ENCODE results near the gene BEX4.
"Not testable (repeated sequence)": the region's sequence is repeated elsewhere in the genome, so short reads cannot be mapped to it uniquely, and the experiment has no call there.

Gene BEX4

DNA sequence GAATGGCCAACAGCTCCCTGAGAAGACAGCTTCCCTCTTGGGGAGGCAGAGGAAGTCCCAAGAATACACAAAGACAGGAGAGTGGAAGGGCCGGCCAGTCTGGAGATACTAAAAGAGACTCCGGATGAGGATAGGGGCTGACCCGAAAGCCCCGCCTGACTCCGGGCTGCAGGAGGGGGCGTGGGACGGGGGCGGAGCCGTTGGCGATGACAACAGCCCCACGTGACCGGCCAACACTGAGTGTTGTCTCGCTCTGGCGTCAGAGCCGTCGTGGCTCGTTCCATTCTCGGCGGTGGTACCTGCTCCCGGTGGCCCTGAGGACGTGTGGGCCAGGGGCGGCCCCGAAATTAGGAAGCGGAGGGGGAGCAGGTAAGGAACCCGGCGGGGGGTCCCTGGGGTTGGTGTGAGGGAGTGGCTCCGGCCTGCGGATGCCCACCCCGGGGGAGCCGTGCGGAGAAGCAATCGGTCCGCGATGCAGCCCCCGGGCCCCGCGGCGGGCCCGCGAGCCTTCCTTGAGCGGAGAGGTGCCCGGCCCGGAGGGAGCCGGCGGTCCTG, at the start of gene BEX4:
BEX4 (plus strand) TSS at position 239 of the 555 bp plus-strand sequence. CDS start 1,046 bp downstream, outside the sequence.
- peak within 1 kb of the TSS; percentile 51 for H3K4me3 ChIP-seq (ENCODE audit: control insufficient read depth, low read depth, low read length)
- TF ChIP-seq, protein P1, sequence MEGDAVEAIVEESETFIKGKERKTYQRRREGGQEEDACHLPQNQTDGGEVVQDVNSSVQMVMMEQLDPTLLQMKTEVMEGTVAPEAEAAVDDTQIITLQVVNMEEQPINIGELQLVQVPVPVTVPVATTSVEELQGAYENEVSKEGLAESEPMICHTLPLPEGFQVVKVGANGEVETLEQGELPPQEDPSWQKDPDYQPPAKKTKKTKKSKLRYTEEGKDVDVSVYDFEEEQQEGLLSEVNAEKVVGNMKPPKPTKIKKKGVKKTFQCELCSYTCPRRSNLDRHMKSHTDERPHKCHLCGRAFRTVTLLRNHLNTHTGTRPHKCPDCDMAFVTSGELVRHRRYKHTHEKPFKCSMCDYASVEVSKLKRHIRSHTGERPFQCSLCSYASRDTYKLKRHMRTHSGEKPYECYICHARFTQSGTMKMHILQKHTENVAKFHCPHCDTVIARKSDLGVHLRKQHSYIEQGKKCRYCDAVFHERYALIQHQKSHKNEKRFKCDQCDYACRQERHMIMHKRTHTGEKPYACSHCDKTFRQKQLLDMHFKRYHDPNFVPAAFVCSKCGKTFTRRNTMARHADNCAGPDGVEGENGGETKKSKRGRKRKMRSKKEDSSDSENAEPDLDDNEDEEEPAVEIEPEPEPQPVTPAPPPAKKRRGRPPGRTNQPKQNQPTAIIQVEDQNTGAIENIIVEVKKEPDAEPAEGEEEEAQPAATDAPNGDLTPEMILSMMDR (IDR thresholded peaks at IDR 0.05; ENCODE audit: control insufficient read depth, insufficient read depth, low read depth, low read length, missing control alignments), result no peak
- DNase-seq (ENCODE audit: low read depth), result no peak

DNA sequence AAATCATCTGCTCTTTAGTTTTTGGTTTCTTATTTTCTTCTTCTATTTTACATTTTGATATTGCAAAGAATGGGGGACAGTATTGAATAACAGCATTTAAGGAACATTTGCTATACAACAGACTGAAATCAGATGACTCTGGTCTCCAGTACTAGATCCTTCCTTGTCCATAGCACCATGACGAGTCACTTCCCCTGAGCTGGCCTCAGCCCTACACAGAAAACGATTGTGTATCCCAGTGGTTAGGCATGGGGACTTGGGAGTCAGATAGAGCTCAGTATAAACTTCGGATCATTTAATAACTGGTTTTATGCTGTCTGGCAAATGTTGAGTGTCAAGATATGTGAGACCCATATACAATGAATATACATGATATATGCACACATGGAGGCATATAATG, 44.7 kb upstream of the BEX4 start:
- TF ChIP-seq, protein P1 (IDR thresholded peaks at IDR 0.05; ENCODE audit: control insufficient read depth, insufficient read depth, low read depth, low read length, missing control alignments), result no peak

GRCh38 chrX:103171353-103171752, 43.6 kb upstream of the BEX4 start:
- TF ChIP-seq, protein P1 (IDR thresholded peaks at IDR 0.05; ENCODE audit: control insufficient read depth, insufficient read depth, low read depth, low read length, missing control alignments), result no peak
- DNase-seq (ENCODE audit: low read depth), result no peak
- no peak overlapping the region for H3K4me3 ChIP-seq (ENCODE audit: control insufficient read depth, low read depth, low read length)

More for the DNA sequence above, 44.7 kb upstream of the BEX4 start:
- no peak overlapping the region for H3K4me3 ChIP-seq (ENCODE audit: control insufficient read depth, low read depth, low read length)
- DNase-seq (ENCODE audit: low read depth), result no peak

GRCh38 chrX:103175256-103175655, 39.7 kb upstream of the BEX4 start:
- not testable (repeated sequence) for DNase-seq (ENCODE audit: low read depth); H3K4me3 ChIP-seq (ENCODE audit: control insufficient read depth, low read depth, low read length)

DNA sequence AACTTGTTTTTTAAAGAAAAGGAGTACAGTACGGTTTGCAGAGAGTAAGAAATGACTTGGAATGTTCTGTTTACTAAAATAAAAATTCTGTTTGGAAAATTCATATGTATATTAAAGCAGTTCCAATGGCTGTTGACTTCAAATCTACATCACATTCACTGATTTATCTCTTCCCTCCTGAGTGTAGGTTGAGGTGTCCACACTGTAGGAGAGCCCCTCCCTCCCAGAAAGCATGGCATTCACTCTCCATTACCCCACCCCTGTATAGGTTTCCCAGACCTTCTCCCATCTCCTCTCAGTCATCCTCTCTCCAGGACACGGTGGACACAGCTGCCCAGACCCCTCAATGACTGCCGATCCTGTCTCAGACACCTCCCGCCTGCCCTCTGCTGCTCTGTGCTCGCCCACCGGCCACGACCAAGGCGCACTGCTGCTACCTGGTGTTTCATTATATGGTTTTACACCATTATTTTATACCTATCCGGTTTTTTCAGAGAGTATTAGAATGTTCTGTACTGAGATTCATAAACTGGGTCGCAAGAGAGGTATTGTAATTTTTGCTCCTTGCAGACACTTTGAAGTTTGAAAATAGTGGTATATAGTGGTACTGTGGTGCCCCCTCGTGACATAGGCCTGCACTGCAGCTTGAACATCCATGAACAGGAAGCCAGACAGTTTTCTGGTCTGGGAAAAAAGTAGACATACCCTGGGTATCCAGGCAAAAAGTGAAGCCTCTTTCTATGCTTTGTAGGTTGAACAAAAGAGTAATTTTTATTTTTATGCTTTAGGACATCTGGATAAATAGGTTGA, 38.8 kb upstream of the BEX4 start:
- TF ChIP-seq, protein P1 (IDR thresholded peaks at IDR 0.05; ENCODE audit: control insufficient read depth, insufficient read depth, low read depth, low read length, missing control alignments), result peak; percentile 85
- H3K4me3 ChIP-seq (ENCODE audit: control insufficient read depth, low read depth, low read length), result peak overlapping the region; percentile 25
- no peak for DNase-seq (ENCODE audit: low read depth)

- TF ChIP-seq, protein P1 (IDR thresholded peaks at IDR 0.05; ENCODE audit: control insufficient read depth, insufficient read depth, low read depth, low read length, missing control alignments), result no peak
- DNase-seq (ENCODE audit: low read depth), result no peak
- no peak overlapping the region for H3K4me3 ChIP-seq (ENCODE audit: control insufficient read depth, low read depth, low read length)
These were observed 37.4 kb upstream of the BEX4 start for GRCh38 chrX:103177556-103177955.

GRCh38 chrX:103183912-103184311, 31.0 kb upstream of the BEX4 start:
- H3K4me3 ChIP-seq (ENCODE audit: control insufficient read depth, low read depth, low read length), result no peak overlapping the region
- TF ChIP-seq, protein P1 (IDR thresholded peaks at IDR 0.05; ENCODE audit: control insufficient read depth, insufficient read depth, low read depth, low read length, missing control alignments), result no peak
- no peak for DNase-seq (ENCODE audit: low read depth)

Measured in AG09309 (cell line).